ENCODE measurements around the gene ARHGAP18. TPM values are rescaled to one million over a fixed set of nuclear protein-coding genes. Genes with fewer than 3 reads are reported as not detected.

ARHGAP18 gene
- total RNA-seq, 1 experiment from 2014 or later, result 2.4 TPM

GRCh38 chr6:129558248-129558647 is 151.7 kb downstream of the ARHGAP18 start:
- Histone ChIP-seq H3K4me2 (ENCODE audit: insufficient read depth, insufficient read length, low read length) (no peak overlapping the region), H4K20me1 (ENCODE audit: control insufficient read depth, insufficient read depth, insufficient read length) (no peaks in the 10 kb centered on the region), H3T11ph (ENCODE audit: low read length) (no peak overlapping the region), H2AK5ac (ENCODE audit: insufficient read length, low read length) (no peak overlapping the region), H2BK5ac (ENCODE audit: insufficient read length, low read length) (no peak overlapping the region), H3K79me1 (ENCODE audit: insufficient read depth, low read depth, low read length, poor library complexity, severe bottlenecking) (no peaks in the 10 kb centered on the region), H2BK15ac (ENCODE audit: low read depth, low read length) (no peak overlapping the region), H3K14ac (ENCODE audit: insufficient read depth, low read length) (no peak overlapping the region), H3K56ac (ENCODE audit: insufficient read length, low read depth, low read length) (no peak overlapping the region), H4K91ac (ENCODE audit: insufficient read length, low read depth, low read length) (no peak overlapping the region), H4K5ac (ENCODE audit: insufficient read length, low read depth, low read length) (no peak overlapping the region), H3K18ac (ENCODE audit: insufficient read length, low read depth, low read length) (no peak overlapping the region), H3K4me1 (ENCODE audit: insufficient read depth, low read length) (no peaks in the 10 kb centered on the region), H3K23me2 (ENCODE audit: insufficient read length, low read depth, low read length, poor library complexity, severe bottlenecking) (no peaks in the 10 kb centered on the region), H3K4ac (ENCODE audit: low read depth, low read length) (no peak overlapping the region), H2BK20ac (ENCODE audit: low read depth, low read length, poor library complexity, severe bottlenecking) (no peak overlapping the region), H2BK12ac (ENCODE audit: insufficient read length, low read depth, low read length) (no peak overlapping the region), H3K27ac (ENCODE audit: insufficient read length, low read depth, low read length) (no peak overlapping the region), H3K9me3 (ENCODE audit: control insufficient read depth, low read depth, low read length) (no peaks in the 10 kb centered on the region), H4K8ac (replicated peaks; ENCODE audit: insufficient read length, low read depth, low read length) (no peak overlapping the region), H3K79me2 (ENCODE audit: insufficient read depth, low read length) (no peaks in the 10 kb centered on the region), H2BK120ac (ENCODE audit: low read depth, low read length, poor library complexity, severe bottlenecking) (no peak overlapping the region), H3K27me3 (ENCODE audit: insufficient read depth, low read length) (no peaks in the 10 kb centered on the region), H3K23ac (ENCODE audit: insufficient read length, low read depth, low read length) (no peak overlapping the region), H2AFZ (ENCODE audit: low read length) (no peak overlapping the region), H3K9ac (ENCODE audit: extremely low read depth, insufficient read length, low read length) (no peak overlapping the region)
- H3K27me3 Mint-ChIP-seq (ENCODE audit: low read depth), result peaks cover 1% of the 10 kb centered on the region; the same call in 1 of the 2 replicates
- DNase-seq, result no peak
- WGBS (ENCODE audit: extremely low coverage, insufficient read length, low lambda C conversion rate), result no CpG with 5 or more reads among the region's 1 CpG
- H3K9me3 Mint-ChIP-seq, result peaks cover 0 to 2% of the 10 kb centered on the region in 2 experiments; a peak in 1 of 5 replicates
- H3K36me3 Mint-ChIP-seq (ENCODE audit: insufficient read depth in 1 of 3, low read depth in 3 of 3), result no peaks in the 10 kb centered on the region
- H3K4me1 Mint-ChIP-seq, result peaks cover 3 to 5% of the 10 kb centered on the region in 2 experiments; a peak in 3 of 4 replicates
- no peak overlapping the region for H3K27ac Mint-ChIP-seq
- TF ChIP-seq CTCF (conservative IDR thresholded peaks at IDR 0.05), result no peak
- H3K4me3 Mint-ChIP-seq, result no peak overlapping the region
